Stimulated activated naive CD8-positive, alpha-beta T cell treated with anti-CD3 and anti-CD28 coated beads, Interleukin-15, Interleukin-2, amounts not matched to agents 100 ng/mL and 50 ng/mL, for 24 hours (primary cell): ENCODE data around the gene TAOK2.
"Not testable (repeated sequence)": the region's sequence is repeated elsewhere in the genome, so short reads cannot be mapped to it uniquely, and the experiment has no call there.

ENCODE experiments used
- H3K27ac Mint-ChIP-seq: one replicate; pipeline ENCODE4 v1.8.0; 2021; ENCODE audit warnings: mild to moderate bottlenecking, mixed read lengths
- H3K27me3 Mint-ChIP-seq: one replicate; pipeline ENCODE4 v1.8.0; 2021; ENCODE audit warnings: mixed read lengths
- H3K36me3 Mint-ChIP-seq: one replicate; pipeline ENCODE4 v1.8.0; 2021; ENCODE audit warnings: low read depth, mixed read lengths
- H3K4me1 Mint-ChIP-seq: one replicate; pipeline ENCODE4 v1.8.0; 2021; ENCODE audit warnings: low read depth, mixed read lengths
- H3K4me3 Mint-ChIP-seq: one replicate; pipeline ENCODE4 v1.8.0; 2021; ENCODE audit warnings: mild to moderate bottlenecking, mixed read lengths
- H3K9me3 Mint-ChIP-seq: one replicate; pipeline ENCODE4 v1.8.0; 2021; ENCODE audit warnings: mixed read lengths

TAOK2 gene

GRCh38 chr16:29959293-29959692 is 14.4 kb upstream of the TAOK2 start:
- no peak overlapping the region for H3K27ac Mint-ChIP-seq
- no peaks in the 10 kb centered on the region for H3K9me3 Mint-ChIP-seq
- H3K4me1 Mint-ChIP-seq, result peaks cover 19% of the 10 kb centered on the region
- H3K36me3 Mint-ChIP-seq, result no peaks in the 10 kb centered on the region
- no peak overlapping the region for H3K4me3 Mint-ChIP-seq
- no peaks in the 10 kb centered on the region for H3K27me3 Mint-ChIP-seq

GRCh38 chr16:29959821-29960220 is 13.8 kb upstream of the TAOK2 start:
- not testable (repeated sequence) for H3K36me3 Mint-ChIP-seq, H3K27me3 Mint-ChIP-seq, H3K27ac Mint-ChIP-seq, H3K9me3 Mint-ChIP-seq, H3K4me3 Mint-ChIP-seq
- peaks cover 19% of the 10 kb centered on the region for H3K4me1 Mint-ChIP-seq

GRCh38 chr16:29961127-29961478 is 12.6 kb upstream of the TAOK2 start:
- Mint-ChIP-seq H3K27ac (peak overlapping the region; percentile 79), H3K27me3 (no peaks in the 10 kb centered on the region), H3K9me3 (no peaks in the 10 kb centered on the region), H3K4me3 (peak overlapping the region; percentile 90), H3K36me3 (peaks cover 4% of the 10 kb centered on the region), H3K4me1 (peaks cover 19% of the 10 kb centered on the region)

- H3K4me1 Mint-ChIP-seq, result peaks cover 19% of the 10 kb centered on the region
- H3K4me3 Mint-ChIP-seq, result peak within 1 kb of the TSS; percentile 90
- no peaks in the 10 kb centered on the region for H3K9me3 Mint-ChIP-seq
- peaks cover 4% of the 10 kb centered on the region for H3K36me3 Mint-ChIP-seq
- peak within 1 kb of the TSS; percentile 86 for H3K27ac Mint-ChIP-seq
- no peaks in the 10 kb centered on the region for H3K27me3 Mint-ChIP-seq
Observed at GRCh38 chr16:29961479-29962343, 12.0 kb upstream of the TAOK2 start, which contains the start of gene TMEM219. Gene TMEM219, plus strand, starts transcription at chr16:29962079. Its CDS starts 1,065 bp downstream, at chr16:29963144.

GRCh38 chr16:29962344-29962994 is 11.2 kb upstream of the TAOK2 start:
- H3K9me3 Mint-ChIP-seq, result no peaks in the 10 kb centered on the region
- H3K4me3 Mint-ChIP-seq, result peak overlapping the region; percentile 90
- peaks cover 19% of the 10 kb centered on the region for H3K4me1 Mint-ChIP-seq
- peaks cover 4% of the 10 kb centered on the region for H3K36me3 Mint-ChIP-seq
- no peaks in the 10 kb centered on the region for H3K27me3 Mint-ChIP-seq
- H3K27ac Mint-ChIP-seq, result peak overlapping the region; percentile 86

- Mint-ChIP-seq H3K27ac (peak overlapping the region; percentile 86), H3K27me3 (no peaks in the 10 kb centered on the region), H3K4me1 (peaks cover 19% of the 10 kb centered on the region), H3K36me3 (peaks cover 6% of the 10 kb centered on the region), H3K4me3 (peak overlapping the region; percentile 90), H3K9me3 (no peaks in the 10 kb centered on the region)
Observed at GRCh38 chr16:29963021-29963743, 10.5 kb upstream of the TAOK2 start.

GRCh38 chr16:29968205-29968604 is 5.5 kb upstream of the TAOK2 start:
- peaks cover 5% of the 10 kb centered on the region for H3K9me3 Mint-ChIP-seq
- H3K36me3 Mint-ChIP-seq, result peaks cover 29% of the 10 kb centered on the region
- H3K4me1 Mint-ChIP-seq, result peaks cover 8% of the 10 kb centered on the region
- no peak overlapping the region for H3K4me3 Mint-ChIP-seq
- no peaks in the 10 kb centered on the region for H3K27me3 Mint-ChIP-seq
- no peak overlapping the region for H3K27ac Mint-ChIP-seq

GRCh38 chr16:29971304-29971703 is 2.4 kb upstream of the TAOK2 start:
- H3K4me3 Mint-ChIP-seq, result no peak overlapping the region
- H3K4me1 Mint-ChIP-seq, result peaks cover 26% of the 10 kb centered on the region

GRCh38 chr16:29972500-29972899 is 1.2 kb upstream of the TAOK2 start:
- Mint-ChIP-seq H3K4me1 (peaks cover 33% of the 10 kb centered on the region), H3K9me3 (peaks cover 6% of the 10 kb centered on the region), H3K4me3 (no peak overlapping the region), H3K27ac (no peak overlapping the region), H3K27me3 (no peaks in the 10 kb centered on the region), H3K36me3 (peaks cover 31% of the 10 kb centered on the region)

More at GRCh38 chr16:29971304-29971703, 2.4 kb upstream of the TAOK2 start:
- H3K9me3 Mint-ChIP-seq, result peaks cover 6% of the 10 kb centered on the region
- peaks cover 31% of the 10 kb centered on the region for H3K36me3 Mint-ChIP-seq
- H3K27ac Mint-ChIP-seq, result no peak overlapping the region
- no peaks in the 10 kb centered on the region for H3K27me3 Mint-ChIP-seq

- Mint-ChIP-seq H3K4me3 (peak overlapping the region; percentile 91), H3K27me3 (no peaks in the 10 kb centered on the region), H3K36me3 (peaks cover 31% of the 10 kb centered on the region), H3K9me3 (peaks cover 6% of the 10 kb centered on the region), H3K4me1 (peaks cover 33% of the 10 kb centered on the region), H3K27ac (peak overlapping the region; percentile 93)
Observed at GRCh38 chr16:29972992-29973383, 680 bp upstream of the TAOK2 start.

GRCh38 chr16:29974291-29975133 is 844 bp downstream of the TAOK2 start:
- H3K4me1 Mint-ChIP-seq, result peaks cover 33% of the 10 kb centered on the region
- peaks cover 34% of the 10 kb centered on the region for H3K36me3 Mint-ChIP-seq
- H3K4me3 Mint-ChIP-seq, result peak overlapping the region; percentile 91
- no peaks in the 10 kb centered on the region for H3K27me3 Mint-ChIP-seq
- peak overlapping the region; percentile 93 for H3K27ac Mint-ChIP-seq
- H3K9me3 Mint-ChIP-seq, result peaks cover 6% of the 10 kb centered on the region

- Mint-ChIP-seq H3K36me3 (peaks cover 35% of the 10 kb centered on the region), H3K4me3 (peak overlapping the region; percentile 91), H3K4me1 (peaks cover 33% of the 10 kb centered on the region), H3K27me3 (no peaks in the 10 kb centered on the region), H3K9me3 (peaks cover 6% of the 10 kb centered on the region), H3K27ac (peak overlapping the region; percentile 93)
Observed at GRCh38 chr16:29975134-29975538, 1.5 kb downstream of the TAOK2 start.

GRCh38 chr16:29975811-29976511 is 2.3 kb downstream of the TAOK2 start:
- peaks cover 6% of the 10 kb centered on the region for H3K9me3 Mint-ChIP-seq
- peak overlapping the region; percentile 91 for H3K4me3 Mint-ChIP-seq
- no peaks in the 10 kb centered on the region for H3K27me3 Mint-ChIP-seq
- peak overlapping the region; percentile 53 for H3K27ac Mint-ChIP-seq
- H3K4me1 Mint-ChIP-seq, result peaks cover 33% of the 10 kb centered on the region
- H3K36me3 Mint-ChIP-seq, result peaks cover 41% of the 10 kb centered on the region
